SU-DHL-6 (cell line): Measurements from ENCODE around the gene AKR1C3.
"Not testable (repeated sequence)": the region's sequence is repeated elsewhere in the genome, so short reads cannot be mapped to it uniquely, and the experiment has no call there.

ENCODE experiments used
- H2AFZ ChIP-seq: fragments of 200-600 bp; sonication (generic); 2 replicates; pipeline ENCODE4 v1.6.1; 2014; ENCODE audit warnings: low read depth, mild to moderate bottlenecking, moderate library complexity, mixed read lengths, antibody characterized with exemption, low read length; ENCODE audit not compliant: severe bottlenecking
- H3F3A ChIP-seq: fragments of 200-600 bp; shearing (Covaris generic); 2 replicates; pipeline ENCODE4 v1.6.0; 2016; ENCODE audit warnings: antibody characterized with exemption, mild to moderate bottlenecking; ENCODE audit not compliant: insufficient read depth
- H3K27ac ChIP-seq: fragments of 200-600 bp; sonication (generic); 2 replicates; pipeline ENCODE4 v1.5.1; 2016; ENCODE audit warnings: low read depth, mild to moderate bottlenecking, low read length, moderate library complexity, mixed read lengths
- H3K27me3 ChIP-seq: fragments of 200-600 bp; sonication (generic), shearing (Covaris generic); 2 replicates; pipeline ENCODE4 v1.6.0; 2014; ENCODE audit warnings: mild to moderate bottlenecking, low read length
- H3K36me3 ChIP-seq: fragments of 200-600 bp; sonication (generic); 2 replicates; pipeline ENCODE4 v1.6.1; 2014; ENCODE audit warnings: mild to moderate bottlenecking, low read length, mixed read lengths
- H3K4me2 ChIP-seq: fragments of 300-600, 200-600 bp; shearing (Covaris generic), sonication (generic); 2 replicates; pipeline ENCODE4 v1.6.0; 2014; ENCODE audit warnings: low read length, low read depth, mild to moderate bottlenecking; ENCODE audit not compliant: poor library complexity, severe bottlenecking
- H3K4me3 ChIP-seq: fragments of 200-600 bp; sonication (generic); 2 replicates; pipeline ENCODE4 v1.5.1; 2014; ENCODE audit warnings: antibody characterized with exemption, low read length, mild to moderate bottlenecking, mixed read lengths; ENCODE audit not compliant: insufficient read depth, poor library complexity, severe bottlenecking
- H3K79me2 ChIP-seq: fragments of 200-600 bp; sonication (generic); 2 replicates; pipeline ENCODE4 v1.6.1; 2014; ENCODE audit warnings: mild to moderate bottlenecking, low read length, moderate library complexity; ENCODE audit not compliant: insufficient read depth
- H3K9ac ChIP-seq: fragments of 200-600 bp; sonication (generic); 2 replicates; pipeline ENCODE4 v1.7.0; 2014; ENCODE audit warnings: mild to moderate bottlenecking, low read length
- H3K9me2 ChIP-seq: fragments of 200-600 bp; sonication (generic); replicated peaks from 2 replicates; pipeline ENCODE4 v1.6.1; 2014; ENCODE audit warnings: low read length; ENCODE audit not compliant: insufficient read depth
- H3K9me3 ChIP-seq: fragments of 200-600 bp; sonication (generic); 2 replicates; pipeline ENCODE4 v1.6.1; 2014; ENCODE audit warnings: low read length, mixed read lengths; ENCODE audit not compliant: insufficient read depth
- H4K20me1 ChIP-seq: fragments of 200-600 bp; sonication (generic); 2 replicates; pipeline ENCODE4 v1.6.1; 2014; ENCODE audit warnings: low read depth, mild to moderate bottlenecking, antibody characterized with exemption, low read length, moderate library complexity, mixed read lengths
- CTCF ChIP-seq: fragments of 200-600 bp; sonication (generic); IDR thresholded peaks from one replicate; pipeline ENCODE4 v1.5.1; 2017; ENCODE audit warnings: antibody characterized with exemption, mild to moderate bottlenecking, low read length, moderate library complexity; ENCODE audit not compliant: insufficient read depth, poor library complexity, severe bottlenecking
- EZH2phosphoT487 ChIP-seq: fragments of 200-600 bp; sonication (generic), shearing (Covaris generic); conservative IDR thresholded peaks from 2 replicates; pipeline ENCODE4 v1.6.1; 2018; ENCODE audit warnings: mild to moderate bottlenecking, antibody characterized with exemption, low read length, moderate library complexity, mixed read lengths

The AKR1C3 gene

GRCh38 chr10:5108658-5109416, 14.6 kb downstream of the AKR1C3 start:
- Histone ChIP-seq H3K4me2 (no peak overlapping the region), H3K36me3 (no peaks in the 10 kb centered on the region), H3K9me3 (no peaks in the 10 kb centered on the region), H3K9me2 (no peaks in the 10 kb centered on the region), H3K27ac (no peak overlapping the region), H3K79me2 (no peaks in the 10 kb centered on the region), H3K4me3 (no peak overlapping the region), H3K9ac (no peak overlapping the region), H3K27me3 (no peaks in the 10 kb centered on the region), H2AFZ (no peak overlapping the region), H4K20me1 (no peaks in the 10 kb centered on the region), H3F3A (no peaks in the 10 kb centered on the region)
- no peak for TF ChIP-seq CTCF
- no peak for TF ChIP-seq EZH2phosphoT487

- H3F3A ChIP-seq, H3K27ac ChIP-seq, H3K4me3 ChIP-seq, H3K79me2 ChIP-seq, H3K36me3 ChIP-seq, H3K9me2 ChIP-seq, H2AFZ ChIP-seq, H3K9ac ChIP-seq, H4K20me1 ChIP-seq, H3K4me2 ChIP-seq, H3K27me3 ChIP-seq, H3K9me3 ChIP-seq: not testable (repeated sequence)
Observed at GRCh38 chr10:5109861-5110260, 15.6 kb downstream of the AKR1C3 start.

GRCh38 chr10:5116621-5117020, 22.4 kb downstream of the AKR1C3 start:
- Histone ChIP-seq H3K4me2 (no peak overlapping the region), H4K20me1 (no peaks in the 10 kb centered on the region), H2AFZ (no peak overlapping the region), H3K9me3 (no peaks in the 10 kb centered on the region), H3K4me3 (no peak overlapping the region), H3K79me2 (no peaks in the 10 kb centered on the region), H3K9ac (no peak overlapping the region), H3K9me2 (no peaks in the 10 kb centered on the region), H3K27ac (no peak overlapping the region), H3K36me3 (no peaks in the 10 kb centered on the region), H3F3A (no peaks in the 10 kb centered on the region), H3K27me3 (no peaks in the 10 kb centered on the region)
- TF ChIP-seq CTCF (no peak), EZH2phosphoT487 (no peak)

GRCh38 chr10:5117026-5117425, 22.8 kb downstream of the AKR1C3 start:
- no peak overlapping the region for H3K9ac ChIP-seq
- H3K36me3 ChIP-seq, result no peaks in the 10 kb centered on the region
- H3K79me2 ChIP-seq, result no peaks in the 10 kb centered on the region
- no peak overlapping the region for H3K4me3 ChIP-seq
- no peaks in the 10 kb centered on the region for H3K27me3 ChIP-seq
- TF ChIP-seq EZH2phosphoT487 (no peak), CTCF (no peak)
- H2AFZ ChIP-seq, result no peak overlapping the region
- no peak overlapping the region for H3K4me2 ChIP-seq
- no peaks in the 10 kb centered on the region for H3K9me3 ChIP-seq
- H4K20me1 ChIP-seq, result no peaks in the 10 kb centered on the region
- H3K27ac ChIP-seq, result no peak overlapping the region
- H3K9me2 ChIP-seq, result no peaks in the 10 kb centered on the region
- no peaks in the 10 kb centered on the region for H3F3A ChIP-seq

GRCh38 chr10:5119997-5120396, 25.8 kb downstream of the AKR1C3 start:
- not testable (repeated sequence) for H3K27me3 ChIP-seq, H3K27ac ChIP-seq, H3K9me3 ChIP-seq, H2AFZ ChIP-seq, H3F3A ChIP-seq, H3K36me3 ChIP-seq, H3K4me2 ChIP-seq, H3K79me2 ChIP-seq, H3K9me2 ChIP-seq, H3K4me3 ChIP-seq, H3K9ac ChIP-seq, H4K20me1 ChIP-seq
